Thyroid gland (tissue), 4 donors: ENCODE data around the gene STX16. TPM values are rescaled to one million over a fixed set of nuclear protein-coding genes. Genes with fewer than 3 reads are reported as not detected.
A peak's percentile ranks its signal among the peaks of the same experiment; 100 is the strongest.

Source experiments
- DNase-seq, 2 donors: peaks; one replicate each; pipeline ENCODE4 v3.0.0-alpha.2; 2019
- H3K27ac ChIP-seq, 3 donors: fragments of 200-600 bp; sonication (generic); 1 replicate in 2 of 3; 2 replicates in 1 of 3; pipeline ENCODE4 v1.5.1; 2016 to 2019; ENCODE audit warnings: mild to moderate bottlenecking in 1 of 3, moderate library complexity in 1 of 3
- H3K27me3 ChIP-seq: fragments of 200-600 bp; sonication (generic); one replicate; pipeline ENCODE4 v1.5.1; 2019
- H3K36me3 ChIP-seq, 2 donors: fragments of 200-600 bp; sonication (generic); one replicate each; pipeline ENCODE4 v1.5.1; 2016 to 2019
- H3K4me1 ChIP-seq, 2 donors: fragments of 200-600 bp; sonication (generic); one replicate each; pipeline ENCODE4 v1.5.1; 2017 to 2019
- H3K4me3 ChIP-seq, 3 donors: fragments of 200-600 bp; sonication (generic); replicated peaks in 1 of 3; 1 replicate in 2 of 3; 2 replicates in 1 of 3; pipeline ENCODE4 v1.5.1; 2016; ENCODE audit warnings: mild to moderate bottlenecking in 1 of 3
- H3K9me3 ChIP-seq: fragments of 200-600 bp; sonication (generic); one replicate; pipeline ENCODE4 v1.5.1; 2017
- POLR2A ChIP-seq, 2 donors: fragments of 450-650 bp; IDR thresholded peaks; one replicate each; pipeline ENCODE4 v1.6.1; 2017; ENCODE audit warnings: antibody characterized with exemption in 2 of 2, mild to moderate bottlenecking in 2 of 2, moderate library complexity in 1 of 2
- WGBS, 2 donors: methylation state at CpG; one replicate each; pipeline ENCODE4 v1.1.5; 2017; 5-methylcytosine and 5-hydroxymethylcytosine counted together
- intact Hi-C: fragments of 100-400 bp; cut with DNase I; formaldehyde crosslinking; loops from one replicate; pipeline ENCODE4 v1.15.1; 2023
- total RNA-seq, 4 donors: library from RNA; depleted of rRNA; stranded (reverse); fragments of >200 nt; gene quantifications; one replicate each; pipeline ENCODE4 v1.2.3, GENCODE V29; 2016
- TF ChIP-seq, protein P1 (sequence below), 6 experiments: fragments of 200-600 bp in 3 of 6; fragments of 450-650 bp in 3 of 6; sonication (generic) in 3 of 6; IDR thresholded peaks; one replicate each; pipeline ENCODE4 v1.5.1; 2016 to 2019; ENCODE audit warnings: antibody characterized with exemption in 6 of 6, mild to moderate bottlenecking in 2 of 6, inconsistent platforms in 1 of 6, moderate library complexity in 1 of 6

STX16 gene
- total RNA-seq, 4 donors from 2014 or later = 42.5 to 59.1 (median 53.0) TPM

DNA sequence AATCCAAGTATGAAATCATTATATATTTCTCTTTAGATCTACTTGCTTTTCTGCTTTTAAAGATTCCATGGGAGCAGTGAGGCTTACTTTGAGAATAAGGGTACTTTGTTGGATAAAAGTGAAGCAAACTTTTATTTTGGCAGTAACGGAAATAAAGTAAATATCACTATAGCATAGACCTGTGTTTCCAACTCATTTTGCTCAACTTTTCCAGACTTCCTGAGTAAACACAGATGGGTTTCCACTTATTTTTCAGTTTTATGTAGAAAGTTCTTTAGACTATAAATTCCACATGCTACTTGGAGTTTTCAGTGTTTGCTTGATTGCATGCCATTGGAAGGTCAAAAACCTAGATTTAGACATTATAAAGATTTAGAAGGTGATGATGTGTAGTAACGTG is 6.2 kb downstream of the STX16 start:
- no peaks in the 10 kb centered on the region for H3K36me3 ChIP-seq
- H3K27ac ChIP-seq = peak overlapping the region in 1 of 3 donors; percentile 35
- TF ChIP-seq, protein P1, sequence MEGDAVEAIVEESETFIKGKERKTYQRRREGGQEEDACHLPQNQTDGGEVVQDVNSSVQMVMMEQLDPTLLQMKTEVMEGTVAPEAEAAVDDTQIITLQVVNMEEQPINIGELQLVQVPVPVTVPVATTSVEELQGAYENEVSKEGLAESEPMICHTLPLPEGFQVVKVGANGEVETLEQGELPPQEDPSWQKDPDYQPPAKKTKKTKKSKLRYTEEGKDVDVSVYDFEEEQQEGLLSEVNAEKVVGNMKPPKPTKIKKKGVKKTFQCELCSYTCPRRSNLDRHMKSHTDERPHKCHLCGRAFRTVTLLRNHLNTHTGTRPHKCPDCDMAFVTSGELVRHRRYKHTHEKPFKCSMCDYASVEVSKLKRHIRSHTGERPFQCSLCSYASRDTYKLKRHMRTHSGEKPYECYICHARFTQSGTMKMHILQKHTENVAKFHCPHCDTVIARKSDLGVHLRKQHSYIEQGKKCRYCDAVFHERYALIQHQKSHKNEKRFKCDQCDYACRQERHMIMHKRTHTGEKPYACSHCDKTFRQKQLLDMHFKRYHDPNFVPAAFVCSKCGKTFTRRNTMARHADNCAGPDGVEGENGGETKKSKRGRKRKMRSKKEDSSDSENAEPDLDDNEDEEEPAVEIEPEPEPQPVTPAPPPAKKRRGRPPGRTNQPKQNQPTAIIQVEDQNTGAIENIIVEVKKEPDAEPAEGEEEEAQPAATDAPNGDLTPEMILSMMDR (IDR thresholded peaks at IDR 0.05) = no peak
- TF ChIP-seq POLR2A (IDR thresholded peaks at IDR 0.05) = no peak
- no peaks in the 10 kb centered on the region for H3K27me3 ChIP-seq
- no peaks in the 10 kb centered on the region for H3K9me3 ChIP-seq
- H3K4me3 ChIP-seq = no peak overlapping the region
- peaks cover 36 to 50% of the 10 kb centered on the region in 2 donors for H3K4me1 ChIP-seq
- no peak for DNase-seq
- 84 to 86% methylated on average over 2 of the region's 2 CpGs for WGBS, 2 donors
- intact Hi-C loops = loop anchor here (10.0 kb wide), 1 partner anchor 198 kb away; the partner anchor contains the start of genes GNAS and GNAS-AS1

DNA sequence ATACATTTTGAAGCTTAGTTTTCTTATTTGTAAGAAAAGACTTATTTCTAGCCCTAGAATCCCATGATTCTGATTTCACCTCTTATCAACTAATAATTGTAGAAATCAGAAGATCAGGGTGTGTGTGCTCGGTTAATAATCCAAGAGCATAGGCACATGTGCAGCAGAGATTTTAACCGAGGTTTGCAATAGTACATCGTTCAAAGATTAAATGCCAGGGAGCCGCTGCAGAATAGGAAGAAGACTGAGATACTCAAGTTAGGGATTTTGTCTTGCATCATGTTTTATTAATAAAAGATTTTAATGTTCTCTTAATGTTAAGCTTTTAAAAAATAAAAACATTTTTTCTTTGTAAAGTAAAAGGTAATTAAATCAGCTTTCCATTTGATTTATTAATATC is 6.9 kb downstream of the STX16 start:
- no peaks in the 10 kb centered on the region for H3K27me3 ChIP-seq
- H3K4me3 ChIP-seq = no peak overlapping the region
- no peaks in the 10 kb centered on the region for H3K36me3 ChIP-seq
- WGBS, 2 donors = 83 to 88% methylated on average over 4 of the region's 4 CpGs
- no peak for DNase-seq
- peaks cover 31 to 46% of the 10 kb centered on the region in 2 donors for H3K4me1 ChIP-seq
- no peak overlapping the region for H3K27ac ChIP-seq
- intact Hi-C loops = loop anchor here (10.0 kb wide), 1 partner anchor 197 kb away; the partner anchor contains the start of genes GNAS and GNAS-AS1
- H3K9me3 ChIP-seq = no peaks in the 10 kb centered on the region
- TF ChIP-seq, protein P1 (IDR thresholded peaks at IDR 0.05) = no peak
- no peak for TF ChIP-seq POLR2A (IDR thresholded peaks at IDR 0.05)

DNA sequence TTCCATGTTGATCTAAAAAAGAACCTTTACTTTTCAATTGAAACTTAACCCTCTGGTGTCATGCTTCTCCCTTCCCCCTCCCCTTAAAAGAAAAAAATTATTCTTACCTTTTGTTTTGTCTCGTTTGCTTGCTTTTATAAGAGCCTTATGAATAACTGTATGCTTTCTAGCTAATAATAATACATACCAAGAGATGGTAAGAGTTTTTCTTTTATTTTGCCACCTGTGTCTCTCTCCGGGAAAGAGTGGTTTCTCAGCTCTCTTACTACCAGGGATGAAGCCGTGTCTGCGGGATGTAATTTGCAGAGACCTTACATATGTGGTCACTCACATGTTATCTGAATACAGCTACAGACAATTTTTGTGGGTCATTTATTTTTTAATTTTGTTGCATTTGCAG is 7.7 kb downstream of the STX16 start:
- Histone ChIP-seq H3K36me3 (no peaks in the 10 kb centered on the region), H3K4me1 (peaks cover 26 to 39% of the 10 kb centered on the region in 2 donors), H3K9me3 (no peaks in the 10 kb centered on the region), H3K4me3 (no peak overlapping the region), H3K27ac (no peak overlapping the region), H3K27me3 (no peaks in the 10 kb centered on the region)
- DNase-seq = no peak
- intact Hi-C loops = loop anchor here (10.0 kb wide), 1 partner anchor 196 kb away; the partner anchor contains the start of genes GNAS and GNAS-AS1
- no peak for TF ChIP-seq POLR2A (IDR thresholded peaks at IDR 0.05)
- TF ChIP-seq, protein P1 (IDR thresholded peaks at IDR 0.05) = no peak
- WGBS, 2 donors = 89 to 92% methylated on average over 4 of the region's 4 CpGs

DNA sequence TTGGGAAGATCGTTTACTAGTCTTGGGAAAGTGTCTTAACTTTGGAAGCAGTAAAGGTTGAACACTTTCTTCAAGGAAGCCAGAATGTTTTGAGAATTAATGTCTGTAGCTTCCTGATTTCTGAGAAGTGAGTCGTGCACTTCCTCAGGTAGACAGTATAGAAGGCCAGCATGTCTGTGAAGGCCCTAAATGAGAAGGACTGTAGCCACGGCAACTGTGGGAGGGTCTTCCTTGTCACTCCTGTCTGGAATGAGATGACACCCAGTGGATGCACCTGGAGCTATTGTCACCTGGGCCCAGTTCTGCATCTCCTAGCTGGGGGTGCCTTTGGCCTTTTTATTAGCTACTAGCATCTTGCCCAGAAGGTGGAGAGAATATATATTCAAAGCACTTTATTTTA is 8.8 kb downstream of the STX16 start:
- Histone ChIP-seq H3K4me1 (peaks cover 21 to 39% of the 10 kb centered on the region in 2 donors), H3K4me3 (no peak overlapping the region), H3K9me3 (no peaks in the 10 kb centered on the region), H3K27ac (peak overlapping the region in 2 of 3 donors; percentile 11 to 86), H3K36me3 (no peaks in the 10 kb centered on the region), H3K27me3 (no peaks in the 10 kb centered on the region)
- intact Hi-C loops = loop anchor here (10.0 kb wide), 1 partner anchor 195 kb away; the partner anchor contains the start of genes GNAS and GNAS-AS1
- no peak for DNase-seq
- TF ChIP-seq, protein P1 (IDR thresholded peaks at IDR 0.05) = no peak
- no peak for TF ChIP-seq POLR2A (IDR thresholded peaks at IDR 0.05)
- WGBS, 2 donors = 65 to 75% methylated on average over 3 of the region's 3 CpGs

DNA sequence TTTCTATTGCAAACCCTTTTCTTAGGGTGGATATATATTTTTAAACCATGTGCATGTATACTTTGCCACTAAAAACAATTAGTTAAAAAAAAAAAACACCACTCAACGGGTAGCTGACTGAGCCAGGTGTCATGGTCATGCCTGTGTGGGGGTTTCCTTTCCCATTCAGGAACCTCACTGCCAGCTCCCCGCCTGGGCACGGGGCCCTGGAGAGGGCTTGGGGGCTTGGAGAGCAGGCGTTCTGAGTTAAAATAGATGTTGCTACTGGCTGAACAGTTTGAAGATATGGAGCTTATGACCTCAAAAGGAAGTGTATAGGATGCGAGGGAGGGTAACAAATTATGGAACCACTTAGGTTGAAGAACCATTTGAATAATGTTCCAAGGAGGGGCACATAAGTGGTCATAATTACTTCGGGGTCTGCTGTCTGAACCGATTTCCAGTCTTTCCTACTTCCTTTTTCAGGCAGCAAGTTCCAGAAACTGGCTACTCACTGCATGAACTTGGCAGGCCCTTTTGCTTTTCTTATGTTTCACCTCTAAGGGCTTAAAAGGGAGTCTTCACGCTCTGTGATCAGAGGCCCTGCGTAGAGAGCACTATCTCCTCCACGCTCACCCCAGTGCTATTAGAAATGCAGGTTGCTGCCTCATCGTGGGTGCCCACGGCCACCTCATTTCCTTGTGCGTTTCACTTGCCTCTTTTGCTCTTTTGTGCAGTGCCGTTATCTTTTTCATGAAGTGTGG is 9.9 kb downstream of the STX16 start:
- DNase-seq = peak; percentile 55 to 62
- TF ChIP-seq POLR2A (IDR thresholded peaks at IDR 0.05) = peak in 1 of 2 donors; percentile 6
- TF ChIP-seq, protein P1 (IDR thresholded peaks at IDR 0.05) = no peak

More for the DNA sequence above, 9.9 kb downstream of the STX16 start:
- Histone ChIP-seq H3K27me3 (no peaks in the 10 kb centered on the region), H3K36me3 (no peaks in the 10 kb centered on the region), H3K4me1 (peaks cover 17 to 33% of the 10 kb centered on the region in 2 donors), H3K4me3 (no peak overlapping the region), H3K27ac (peak overlapping the region; percentile 75 to 86 (median 77)), H3K9me3 (no peaks in the 10 kb centered on the region)
- intact Hi-C loops = no loop called here
- WGBS, 2 donors = 25 to 38% methylated on average over 14 of the region's 14 CpGs
